ENCODE results near the gene SMIM45.

GRCh38 chr22:41933411-41934177 lies 18.4 kb upstream of the SMIM45 start:
- no peak for TF ChIP-seq CTCF (IDR thresholded peaks at IDR 0.05)
- no peak for TF ChIP-seq FOXK1 (CRISPR knock-in tag; IDR thresholded peaks at IDR 0.05)
